ENCODE results near the gene CDHR5. TPM values are rescaled to one million over a fixed set of nuclear protein-coding genes. Genes with fewer than 3 reads are reported as not detected.

The CDHR5 gene
- total RNA-seq, 4 donors from 2014 or later = 0.26 to 0.55 (median 0.29) TPM; not detected in 1

- TF ChIP-seq CTCF (IDR thresholded peaks at IDR 0.05) (no peak), POLR2A (IDR thresholded peaks at IDR 0.05) (no peak)
- H3K36me3 ChIP-seq = no peaks in the 10 kb centered on the region
- no peak overlapping the region for H3K27ac ChIP-seq
These were observed 11.8 kb downstream of the CDHR5 start for GRCh38 chr11:612961-613300.

DNA sequence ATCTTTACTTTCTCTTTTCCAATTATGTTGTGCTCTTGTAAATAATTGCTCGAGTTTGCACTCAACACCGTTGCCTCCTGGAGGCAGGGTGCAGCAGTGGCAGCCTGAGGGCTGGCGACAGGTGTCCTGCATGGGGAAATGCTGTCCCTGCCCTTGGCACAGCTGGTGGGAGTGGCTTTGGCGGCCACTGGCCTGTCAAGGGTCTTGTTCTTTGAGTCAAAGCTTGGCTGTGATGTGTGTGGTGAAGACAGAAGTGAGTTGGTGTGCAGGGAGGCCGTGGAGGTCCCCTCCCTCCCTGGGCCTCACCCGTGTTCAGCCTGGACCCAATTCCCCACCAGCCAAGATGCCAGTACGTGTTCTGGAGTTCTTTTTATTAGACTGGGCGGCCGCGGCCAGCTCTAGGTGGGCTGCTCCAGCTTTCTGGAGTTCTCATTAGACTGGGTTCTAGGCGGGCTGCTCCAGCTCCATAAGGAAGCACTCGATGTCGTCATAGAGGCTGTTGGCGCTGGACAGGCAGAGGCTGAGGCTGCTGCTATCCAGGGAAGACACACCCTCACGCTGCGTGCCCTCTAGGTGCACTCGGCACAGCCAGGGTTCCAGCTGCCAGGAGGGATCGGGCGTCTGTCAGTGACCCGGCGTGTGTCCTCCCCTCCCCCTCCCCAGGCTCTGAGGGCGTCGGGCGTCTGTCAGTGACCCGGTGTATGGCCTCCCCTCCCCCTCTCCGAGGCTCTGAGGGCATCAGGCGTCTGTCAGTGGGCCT is 12.4 kb downstream of the CDHR5 start:
- H3K9me3 ChIP-seq = no peaks in the 10 kb centered on the region
- peak in 1 of 2 donors; percentile 18 for DNase-seq
- TF ChIP-seq POLR2A (IDR thresholded peaks at IDR 0.05) = no peak
- no peak for TF ChIP-seq CTCF (IDR thresholded peaks at IDR 0.05)
- H3K4me1 ChIP-seq = peaks cover 0 to 7% of the 10 kb centered on the region in 2 donors
- H3K4me3 ChIP-seq = no peak overlapping the region
- no peaks in the 10 kb centered on the region for H3K36me3 ChIP-seq
- no peak overlapping the region for H3K27ac ChIP-seq
- H3K27me3 ChIP-seq = no peaks in the 10 kb centered on the region
- intact Hi-C loops (cut with DNase I; ENCODE audit: low total_unique reads) = no loop called here

More at GRCh38 chr11:612961-613300, 11.8 kb downstream of the CDHR5 start:
- Histone ChIP-seq H3K27me3 (no peaks in the 10 kb centered on the region), H3K4me1 (peaks cover 0 to 7% of the 10 kb centered on the region in 2 donors), H3K4me3 (no peak overlapping the region), H3K9me3 (no peaks in the 10 kb centered on the region)
- DNase-seq = peak in 1 of 2 donors; percentile 18
- intact Hi-C loops (cut with DNase I; ENCODE audit: low total_unique reads) = no loop called here

GRCh38 chr11:611001-611996 is 13.5 kb downstream of the CDHR5 start:
- no peak overlapping the region for H3K27ac ChIP-seq
- H3K36me3 ChIP-seq = no peaks in the 10 kb centered on the region
- no peak for TF ChIP-seq CTCF (IDR thresholded peaks at IDR 0.05)
- TF ChIP-seq POLR2A (IDR thresholded peaks at IDR 0.05) = no peak
- no peak for DNase-seq
- no peaks in the 10 kb centered on the region for H3K27me3 ChIP-seq
- intact Hi-C loops (cut with DNase I; ENCODE audit: low total_unique reads) = no loop called here
- no peaks in the 10 kb centered on the region for H3K9me3 ChIP-seq
- peaks cover 0 to 4% of the 10 kb centered on the region in 2 donors for H3K4me1 ChIP-seq
- H3K4me3 ChIP-seq = no peak overlapping the region

- Histone ChIP-seq H3K4me3 (no peak overlapping the region), H3K36me3 (no peaks in the 10 kb centered on the region), H3K4me1 (peaks cover 0 to 4% of the 10 kb centered on the region in 2 donors), H3K27ac (no peak overlapping the region), H3K9me3 (no peaks in the 10 kb centered on the region), H3K27me3 (no peaks in the 10 kb centered on the region)
- intact Hi-C loops (cut with DNase I; ENCODE audit: low total_unique reads) = no loop called here
- TF ChIP-seq CTCF (IDR thresholded peaks at IDR 0.05) = no peak
- no peak for TF ChIP-seq POLR2A (IDR thresholded peaks at IDR 0.05)
- DNase-seq = no peak
These were observed 14.5 kb downstream of the CDHR5 start for GRCh38 chr11:610146-610801.
